Measurements from ENCODE around the gene C16orf54. TPM values are rescaled to one million over a fixed set of nuclear protein-coding genes. Genes with fewer than 3 reads are reported as not detected.
A peak's percentile ranks its signal among the peaks of the same experiment; 100 is the strongest.
"Not testable (repeated sequence)": the region's sequence is repeated elsewhere in the genome, so short reads cannot be mapped to it uniquely, and the experiment has no call there.

Gene C16orf54
- total RNA-seq, 2 experiments from 2014 or later: 94.6 to 99.2 TPM

DNA sequence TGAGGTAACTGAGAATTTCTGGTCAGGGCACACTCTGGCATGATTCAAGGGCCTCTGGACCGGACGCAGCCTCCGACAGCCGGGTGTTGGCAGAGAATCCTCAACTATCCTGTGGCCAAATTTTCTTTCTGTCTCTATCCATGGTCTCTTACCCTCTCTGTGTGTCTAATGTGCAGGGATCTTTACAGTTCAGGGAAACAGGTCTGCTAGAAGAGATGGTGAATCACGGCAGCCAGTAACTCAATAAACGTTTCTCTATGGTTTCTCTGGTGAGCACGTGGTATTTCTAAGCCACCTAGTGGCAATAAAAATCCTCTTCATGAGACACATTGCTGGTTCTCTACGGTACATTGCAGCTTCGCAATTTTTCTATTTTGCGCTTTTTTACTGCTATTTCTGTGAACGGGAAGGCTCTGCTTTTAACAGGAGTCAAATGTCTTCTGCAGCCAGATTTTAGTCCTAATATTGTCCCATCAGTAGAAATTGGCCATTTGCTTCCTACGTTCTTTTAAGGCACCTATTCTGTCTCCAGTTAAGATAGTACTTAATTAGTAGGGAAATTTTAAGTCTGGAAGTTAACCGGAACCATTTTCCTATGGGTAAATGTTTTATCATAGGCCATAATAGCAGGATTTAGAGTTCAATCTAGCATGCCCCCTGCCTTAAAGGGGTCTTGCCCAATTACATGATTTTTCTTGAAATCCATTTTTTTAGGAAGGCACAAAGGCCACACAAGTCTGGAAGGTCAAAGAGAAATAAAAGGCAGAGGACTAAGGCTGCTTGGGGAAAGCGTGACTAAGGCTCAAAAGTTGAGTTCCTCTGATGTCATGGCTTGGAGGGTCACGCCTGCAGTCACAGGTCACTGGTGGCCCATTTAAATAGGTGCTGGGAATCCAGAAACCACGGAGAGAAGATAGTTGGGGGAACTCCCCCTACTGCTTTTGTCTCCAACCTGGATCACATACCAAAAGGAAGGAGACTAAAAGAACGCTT lies 35.3 kb downstream of the C16orf54 start:
- no peak overlapping the region for H3K27ac Mint-ChIP-seq
- H3K36me3 Mint-ChIP-seq (ENCODE audit: low read depth): no peaks in the 10 kb centered on the region
- DNase-seq: peak; percentile 34
- no peak overlapping the region for H3K4me3 Mint-ChIP-seq
- POLR2A ChIA-PET: interaction anchor here (1.0 kb wide), 2 partner anchors 8 to 10 kb away, joined by 7 read pairs; no protein-coding TSS in a partner anchor
- no peaks in the 10 kb centered on the region for H3K9me3 Mint-ChIP-seq
- peaks cover 16% of the 10 kb centered on the region for H3K4me1 Mint-ChIP-seq
- H3K27me3 Mint-ChIP-seq: peaks cover 8% of the 10 kb centered on the region
- CTCF ChIA-PET: interaction anchor here (0.6 to 2.5 kb wide), 7 partner anchors 9 to 322 kb away, joined by 3 to 17 read pairs (median 6); partner anchors contain the start of genes KIF22 and TLCD3B

GRCh38 chr16:29709657-29710056 lies 36.1 kb downstream of the C16orf54 start:
- H3K4me3 Mint-ChIP-seq; DNase-seq; H3K27me3 Mint-ChIP-seq; H3K36me3 Mint-ChIP-seq (ENCODE audit: low read depth); H3K9me3 Mint-ChIP-seq; H3K27ac Mint-ChIP-seq: not testable (repeated sequence)
- POLR2A ChIA-PET: interaction anchor here (1.0 kb wide), 1 partner anchor 9 kb away, joined by 7 read pairs; no protein-coding TSS in a partner anchor
- H3K4me1 Mint-ChIP-seq: peaks cover 19% of the 10 kb centered on the region
- CTCF ChIA-PET: interaction anchor here (0.5 to 2.5 kb wide), 9 partner anchors 8 to 322 kb away, joined by 3 to 17 read pairs (median 5); partner anchors contain the start of genes KIF22 and TLCD3B

DNA sequence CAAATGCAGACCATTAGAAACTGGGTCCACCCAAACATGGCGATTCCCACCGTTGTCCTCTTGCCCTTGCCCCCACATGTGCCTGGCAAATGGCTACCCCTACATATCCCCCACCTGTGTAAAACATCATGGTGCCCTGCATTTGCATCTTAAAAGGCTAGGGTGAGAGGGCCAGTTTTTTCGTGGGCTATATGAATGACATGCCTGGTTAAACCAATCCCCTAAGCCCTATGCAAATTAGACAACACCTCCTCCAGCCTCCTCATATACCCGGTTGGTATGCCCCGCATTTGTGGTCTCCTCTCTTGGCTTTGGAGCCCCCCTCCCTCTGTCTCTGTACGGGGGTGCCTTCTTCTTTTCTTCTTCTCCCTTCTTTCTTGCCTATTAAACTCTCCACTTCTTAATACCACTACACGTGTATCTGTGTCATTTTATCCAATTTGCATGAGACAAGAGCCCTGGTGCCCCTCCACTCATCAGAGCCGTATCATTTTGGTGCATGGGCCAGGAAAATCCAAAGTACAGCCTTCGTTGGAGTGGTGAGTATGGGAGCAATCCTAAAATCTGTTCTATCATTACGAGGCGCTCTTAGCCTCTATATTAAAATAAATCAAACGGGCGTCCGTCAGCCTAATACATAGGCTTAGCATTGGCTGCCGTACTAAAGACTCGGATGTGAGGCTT lies 36.7 kb downstream of the C16orf54 start:
- Mint-ChIP-seq H3K27ac (no peak overlapping the region), H3K9me3 (no peaks in the 10 kb centered on the region), H3K4me1 (peaks cover 19% of the 10 kb centered on the region), H3K27me3 (peaks cover 3% of the 10 kb centered on the region), H3K36me3 (ENCODE audit: low read depth) (no peaks in the 10 kb centered on the region), H3K4me3 (no peak overlapping the region)
- CTCF ChIA-PET: interaction anchor here (0.6 to 2.5 kb wide), 6 partner anchors 8 to 323 kb away, joined by 3 to 17 read pairs (median 6); partner anchors contain the start of genes KIF22 and TLCD3B
- no peak for DNase-seq
- POLR2A ChIA-PET: interaction anchor here (0.6 kb wide), 1 partner anchor 88 kb away, joined by 3 read pairs; no protein-coding TSS in a partner anchor

- H3K27ac Mint-ChIP-seq; H3K36me3 Mint-ChIP-seq (ENCODE audit: low read depth); CTCF ChIA-PET; H3K27me3 Mint-ChIP-seq; H3K4me3 Mint-ChIP-seq; DNase-seq; POLR2A ChIA-PET; H3K9me3 Mint-ChIP-seq: not testable (repeated sequence)
- peaks cover 32% of the 10 kb centered on the region for H3K4me1 Mint-ChIP-seq
Measured at GRCh38 chr16:29707160-29707559, 38.6 kb downstream of the C16orf54 start.

GRCh38 chr16:29705030-29705429 lies 40.8 kb downstream of the C16orf54 start:
- CTCF ChIA-PET: interaction anchor here (1.2 kb wide), 1 partner anchor 111 kb away, joined by 6 read pairs; the partner anchor contains the start of gene PAGR1
- Mint-ChIP-seq H3K9me3 (no peaks in the 10 kb centered on the region), H3K36me3 (ENCODE audit: low read depth) (no peaks in the 10 kb centered on the region), H3K27me3 (no peaks in the 10 kb centered on the region), H3K27ac (no peak overlapping the region), H3K4me1 (peaks cover 40% of the 10 kb centered on the region), H3K4me3 (no peak overlapping the region)
- POLR2A ChIA-PET: no interaction called here
- DNase-seq: no peak

GRCh38 chr16:29702269-29702668 lies 43.5 kb downstream of the C16orf54 start:
- Mint-ChIP-seq H3K9me3 (no peaks in the 10 kb centered on the region), H3K27me3 (no peaks in the 10 kb centered on the region), H3K36me3 (ENCODE audit: low read depth) (no peaks in the 10 kb centered on the region), H3K4me1 (peaks cover 41% of the 10 kb centered on the region), H3K27ac (peak overlapping the region; percentile 92), H3K4me3 (peak overlapping the region; percentile 58)
- POLR2A ChIA-PET: interaction anchor here (0.9 to 4.8 kb wide), 21 partner anchors 8 to 363 kb away, joined by 3 to 86 read pairs (median 7); partner anchors contain the start of genes ALDOA, C16orf54, HIRIP3 and INO80E
- peak; percentile 43 for DNase-seq
- CTCF ChIA-PET: interaction anchor here (0.7 to 5.8 kb wide), 29 partner anchors 8 to 330 kb away, joined by 3 to 72 read pairs (median 14); partner anchors contain the start of genes C16orf54, HIRIP3, KIF22 and MVP

GRCh38 chr16:29701214-29701555 lies 44.6 kb downstream of the C16orf54 start:
- ChIA-PET POLR2A (interaction anchor here (0.9 to 4.8 kb wide), 24 partner anchors 9 to 364 kb away, joined by 3 to 86 read pairs (median 6); partner anchors contain the start of genes ALDOA, C16orf54, HIRIP3 and INO80E), CTCF (interaction anchor here (0.6 to 5.8 kb wide), 38 partner anchors 9 to 391 kb away, joined by 3 to 72 read pairs (median 8); partner anchors contain the start of genes C16orf54, CDIPT, KIF22 and MVP)
- H3K4me3 Mint-ChIP-seq: no peak overlapping the region
- H3K27ac Mint-ChIP-seq: peak overlapping the region; percentile 92
- H3K27me3 Mint-ChIP-seq: no peaks in the 10 kb centered on the region
- no peaks in the 10 kb centered on the region for H3K36me3 Mint-ChIP-seq (ENCODE audit: low read depth)
- H3K4me1 Mint-ChIP-seq: peaks cover 41% of the 10 kb centered on the region
- no peaks in the 10 kb centered on the region for H3K9me3 Mint-ChIP-seq
- no peak for DNase-seq

DNA sequence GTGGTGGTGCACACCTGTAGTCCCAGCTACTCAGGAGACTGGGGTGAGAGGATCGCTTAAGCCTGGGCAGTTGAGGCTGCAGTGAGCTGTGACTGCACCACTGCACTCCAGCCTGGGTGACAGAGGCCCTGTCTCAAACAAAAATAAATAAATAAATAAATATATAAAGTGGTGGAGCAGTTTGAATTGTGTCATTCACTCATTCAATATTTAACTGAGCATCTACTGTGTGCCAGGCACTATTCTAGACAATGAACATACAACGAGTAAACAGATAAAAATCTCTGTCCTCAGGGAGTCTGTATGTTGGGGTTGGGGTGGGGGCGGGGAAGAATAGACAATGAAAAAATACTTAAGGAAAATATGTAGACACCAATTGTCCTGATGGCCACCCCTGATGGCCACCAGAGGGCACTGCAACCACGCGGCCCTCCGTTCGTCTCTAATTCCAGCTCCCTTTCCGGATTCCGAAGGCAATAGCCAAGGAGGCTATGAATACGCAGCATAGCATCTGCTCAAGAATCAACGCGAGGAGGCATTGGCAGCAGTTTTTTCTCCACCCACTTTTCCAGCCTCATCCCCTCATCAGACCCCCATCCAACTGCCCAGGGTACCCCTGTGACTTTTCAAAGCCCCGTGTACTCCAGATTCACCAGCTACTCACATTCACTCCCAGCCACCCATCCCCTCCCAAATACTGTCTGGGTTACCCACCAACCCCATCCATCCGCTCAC lies 45.4 kb downstream of the C16orf54 start:
- peaks cover 41% of the 10 kb centered on the region for H3K4me1 Mint-ChIP-seq
- DNase-seq: peak; percentile 85
- H3K27me3 Mint-ChIP-seq: no peaks in the 10 kb centered on the region
- ChIA-PET CTCF (interaction anchor here (0.7 to 5.8 kb wide), 44 partner anchors 9 to 391 kb away, joined by 3 to 72 read pairs (median 5); partner anchors contain the start of genes C16orf54, KCTD13, KIF22 and MVP), POLR2A (interaction anchor here (0.6 to 4.8 kb wide), 27 partner anchors 10 to 331 kb away, joined by 3 to 86 read pairs (median 4); partner anchors contain the start of genes C16orf54, HIRIP3, INO80E and KCTD13)
- H3K27ac Mint-ChIP-seq: peak overlapping the region; percentile 70
- H3K36me3 Mint-ChIP-seq (ENCODE audit: low read depth): no peaks in the 10 kb centered on the region
- no peaks in the 10 kb centered on the region for H3K9me3 Mint-ChIP-seq
- H3K4me3 Mint-ChIP-seq: peak overlapping the region; percentile 22

- Mint-ChIP-seq H3K36me3 (ENCODE audit: low read depth) (no peaks in the 10 kb centered on the region), H3K4me3 (no peak overlapping the region), H3K27me3 (no peaks in the 10 kb centered on the region), H3K4me1 (peaks cover 38% of the 10 kb centered on the region), H3K27ac (no peak overlapping the region), H3K9me3 (no peaks in the 10 kb centered on the region)
- POLR2A ChIA-PET: interaction anchor here (0.6 to 4.8 kb wide), 23 partner anchors 11 to 332 kb away, joined by 3 to 86 read pairs (median 4); partner anchors contain the start of genes C16orf54, KCTD13, KIF22 and MAZ
- CTCF ChIA-PET: interaction anchor here (0.8 to 5.8 kb wide), 37 partner anchors 8 to 332 kb away, joined by 3 to 72 read pairs (median 6); partner anchors contain the start of genes C16orf54, KCTD13, KIF22 and MVP
- DNase-seq: no peak
Measured at GRCh38 chr16:29699324-29700219, 46.2 kb downstream of the C16orf54 start.

DNA sequence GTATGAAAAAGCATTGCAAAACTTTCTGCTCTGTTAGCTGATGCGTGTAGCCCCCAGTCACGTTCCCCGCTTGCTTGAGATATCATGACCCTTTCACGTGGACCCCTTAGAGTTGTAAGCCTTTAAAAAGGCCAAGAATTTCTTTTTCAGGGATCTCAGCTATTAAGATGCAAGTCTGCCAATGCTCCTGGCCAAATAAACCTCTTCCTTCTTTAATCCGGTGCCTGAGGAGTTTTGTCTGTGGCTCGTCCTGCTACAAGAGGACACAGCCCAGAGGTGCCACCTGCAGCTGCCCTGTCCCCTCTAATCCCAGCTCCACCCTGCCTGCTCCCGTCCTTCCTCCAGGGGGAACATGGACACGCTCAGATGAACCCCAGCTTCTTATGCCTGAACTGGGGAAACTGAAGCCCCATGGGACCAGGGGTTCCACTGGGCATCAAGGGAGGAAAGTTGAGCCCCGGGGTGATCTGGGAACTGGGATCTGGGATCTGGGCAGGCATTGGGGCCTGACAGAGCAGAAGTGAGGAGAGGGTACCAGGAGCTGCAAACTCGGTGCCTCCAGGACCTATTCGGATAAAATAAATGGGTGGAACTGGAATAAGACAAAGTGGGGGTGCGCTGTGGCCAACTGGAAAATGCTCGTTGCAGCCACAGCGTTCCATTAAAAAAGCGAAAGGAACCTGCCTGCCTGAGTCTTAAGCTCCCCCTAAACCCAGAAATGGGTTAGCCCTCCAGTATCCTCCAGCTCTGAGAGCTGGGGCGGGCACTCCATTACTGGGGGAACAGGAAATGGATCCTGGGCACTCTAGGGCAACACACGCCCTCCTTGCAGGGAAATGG lies 47.1 kb downstream of the C16orf54 start:
- DNase-seq: no peak
- Mint-ChIP-seq H3K27ac (no peak overlapping the region), H3K4me3 (no peak overlapping the region), H3K9me3 (no peaks in the 10 kb centered on the region), H3K36me3 (ENCODE audit: low read depth) (no peaks in the 10 kb centered on the region), H3K4me1 (peaks cover 38% of the 10 kb centered on the region), H3K27me3 (no peaks in the 10 kb centered on the region)
- ChIA-PET CTCF (interaction anchor here (1.0 to 5.8 kb wide), 12 partner anchors 11 to 333 kb away, joined by 3 to 72 read pairs (median 31); partner anchors contain the start of genes KIF22, PAGR1, PRRT2 and TAOK2), POLR2A (interaction anchor here (0.9 to 4.8 kb wide), 7 partner anchors 10 to 263 kb away, joined by 3 to 86 read pairs (median 33); partner anchors contain the start of genes KIF22, MAZ, PAGR1 and TMEM219)
